ENCODE results near the gene LMOD3.

Gene LMOD3

GRCh38 chr3:69130689-69131088 is 8.3 kb upstream of the LMOD3 start:
- H3K4me3 ChIP-seq (ENCODE audit: low read depth, low read length), result no peak overlapping the region
- DNase-seq (ENCODE audit: low read depth, low spot score), result no peak
- no peak for TF ChIP-seq CTCF (IDR thresholded peaks at IDR 0.05; ENCODE audit: low read depth, low read length)
- in situ Hi-C loops (cut with HindIII; ENCODE audit: low sequenced_read_pairs), result no loop called here

- no peak for DNase-seq (ENCODE audit: low read depth, low spot score)
- no peak overlapping the region for H3K4me3 ChIP-seq (ENCODE audit: low read depth, low read length)
- in situ Hi-C loops (cut with HindIII; ENCODE audit: low sequenced_read_pairs), result no loop called here
- no peak for TF ChIP-seq CTCF (IDR thresholded peaks at IDR 0.05; ENCODE audit: low read depth, low read length)
Measured at GRCh38 chr3:69129531-69129930, 7.1 kb upstream of the LMOD3 start.

GRCh38 chr3:69128509-69128908 is 6.1 kb upstream of the LMOD3 start:
- in situ Hi-C loops (cut with HindIII; ENCODE audit: low sequenced_read_pairs), result no loop called here
- DNase-seq (ENCODE audit: low read depth, low spot score), result no peak
- no peak for TF ChIP-seq CTCF (IDR thresholded peaks at IDR 0.05; ENCODE audit: low read depth, low read length)
- H3K4me3 ChIP-seq (ENCODE audit: low read depth, low read length), result no peak overlapping the region

- no peak overlapping the region for H3K4me3 ChIP-seq (ENCODE audit: low read depth, low read length)
- in situ Hi-C loops (cut with HindIII; ENCODE audit: low sequenced_read_pairs), result no loop called here
- no peak for DNase-seq (ENCODE audit: low read depth, low spot score)
- no peak for TF ChIP-seq CTCF (IDR thresholded peaks at IDR 0.05; ENCODE audit: low read depth, low read length)
Measured at GRCh38 chr3:69126999-69127398, 4.6 kb upstream of the LMOD3 start.

GRCh38 chr3:69126216-69126615 is 3.8 kb upstream of the LMOD3 start:
- no peak overlapping the region for H3K4me3 ChIP-seq (ENCODE audit: low read depth, low read length)
- in situ Hi-C loops (cut with HindIII; ENCODE audit: low sequenced_read_pairs), result no loop called here
- DNase-seq (ENCODE audit: low read depth, low spot score), result no peak
- TF ChIP-seq CTCF (IDR thresholded peaks at IDR 0.05; ENCODE audit: low read depth, low read length), result no peak

GRCh38 chr3:69121950-69122349 is 445 bp downstream of the LMOD3 start:
- TF ChIP-seq CTCF (IDR thresholded peaks at IDR 0.05; ENCODE audit: low read depth, low read length), result no peak
- H3K4me3 ChIP-seq (ENCODE audit: low read depth, low read length), result no peak overlapping the region
- DNase-seq (ENCODE audit: low read depth, low spot score), result no peak
- in situ Hi-C loops (cut with HindIII; ENCODE audit: low sequenced_read_pairs), result no loop called here

- no peak for TF ChIP-seq CTCF (IDR thresholded peaks at IDR 0.05; ENCODE audit: low read depth, low read length)
- DNase-seq (ENCODE audit: low read depth, low spot score), result no peak
- in situ Hi-C loops (cut with HindIII; ENCODE audit: low sequenced_read_pairs), result no loop called here
- H3K4me3 ChIP-seq (ENCODE audit: low read depth, low read length), result no peak overlapping the region
Measured at GRCh38 chr3:69121513-69121912, 882 bp downstream of the LMOD3 start.
